GM19452 (cell line): Measurements from ENCODE around the gene ARHGEF26.

Experiments
- ATAC-seq: cut with Tn5 transposase; IDR thresholded peaks from one replicate; pipeline ENCODE4 v1.9.1; 2021; ENCODE audit not compliant: unreplicated experiment

ARHGEF26 gene

GRCh38 chr3:154195620-154196356 is 74.6 kb downstream of the ARHGEF26 start:
- ATAC-seq, result no peak

GRCh38 chr3:154197751-154198150 is 76.6 kb downstream of the ARHGEF26 start:
- no peak for ATAC-seq

DNA sequence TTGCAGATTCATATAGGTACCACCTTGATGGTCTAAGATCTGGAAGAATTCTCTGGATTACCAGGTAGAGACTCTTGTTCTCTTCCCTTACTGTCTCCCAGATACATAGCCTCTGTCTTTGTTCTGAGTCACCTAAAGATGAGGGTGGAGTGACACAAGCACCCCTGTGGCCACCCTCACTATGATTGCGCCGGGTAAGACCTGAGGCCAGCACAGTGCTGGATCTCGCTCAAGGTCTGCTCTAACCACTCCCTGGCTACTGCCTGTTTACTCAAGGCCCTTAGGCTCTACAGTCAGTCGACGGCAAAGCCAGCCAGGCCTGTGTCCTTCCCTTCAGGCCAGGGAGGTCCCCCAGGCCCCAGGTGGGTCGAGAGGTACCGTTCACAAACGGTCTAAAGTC is 88.3 kb downstream of the ARHGEF26 start:
- ATAC-seq, result no peak

DNA sequence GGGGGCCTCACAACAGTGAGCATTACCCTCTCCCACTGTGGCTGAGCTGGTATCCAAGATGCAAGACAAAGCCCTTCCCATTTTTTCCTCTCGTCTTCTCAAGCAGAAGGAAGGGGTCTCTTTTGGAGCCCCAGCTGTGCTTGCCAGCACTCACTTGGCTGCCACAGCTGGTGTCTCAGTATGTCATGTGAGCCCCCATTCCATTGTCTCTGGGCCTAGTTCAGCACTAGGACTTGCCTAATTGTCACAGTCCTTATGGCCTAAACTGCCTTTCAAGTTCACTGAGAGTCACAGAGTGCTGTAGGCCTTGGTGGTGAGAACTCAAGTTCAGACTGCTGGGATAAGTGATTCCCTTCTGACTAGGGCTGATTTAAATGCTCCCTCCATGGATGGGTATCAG is 89.8 kb downstream of the ARHGEF26 start:
- ATAC-seq, result no peak

- no peak for ATAC-seq
These were observed 93.1 kb downstream of the ARHGEF26 start for GRCh38 chr3:154214306-154214705.

DNA sequence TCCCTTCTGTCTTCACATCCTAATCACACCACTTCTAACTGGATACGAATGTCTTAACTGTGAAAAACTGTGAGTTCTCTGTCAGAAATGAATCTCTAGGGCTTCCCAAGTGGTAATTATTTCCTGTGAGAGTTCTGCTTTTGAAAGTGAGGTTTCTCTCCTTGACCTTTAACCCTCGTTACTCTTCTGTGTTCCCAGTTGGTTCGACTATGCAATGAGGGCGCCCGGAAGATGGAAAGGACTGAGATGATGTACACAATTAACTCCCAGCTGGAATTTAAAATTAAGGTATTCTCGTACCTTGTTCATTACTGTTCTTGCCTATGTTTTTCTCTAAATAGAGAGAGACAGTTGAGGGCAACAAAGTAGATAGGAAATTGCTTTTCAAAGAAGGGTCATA is 96.5 kb downstream of the ARHGEF26 start:
- no peak for ATAC-seq

GRCh38 chr3:154218728-154219127 is 97.5 kb downstream of the ARHGEF26 start:
- no peak for ATAC-seq

DNA sequence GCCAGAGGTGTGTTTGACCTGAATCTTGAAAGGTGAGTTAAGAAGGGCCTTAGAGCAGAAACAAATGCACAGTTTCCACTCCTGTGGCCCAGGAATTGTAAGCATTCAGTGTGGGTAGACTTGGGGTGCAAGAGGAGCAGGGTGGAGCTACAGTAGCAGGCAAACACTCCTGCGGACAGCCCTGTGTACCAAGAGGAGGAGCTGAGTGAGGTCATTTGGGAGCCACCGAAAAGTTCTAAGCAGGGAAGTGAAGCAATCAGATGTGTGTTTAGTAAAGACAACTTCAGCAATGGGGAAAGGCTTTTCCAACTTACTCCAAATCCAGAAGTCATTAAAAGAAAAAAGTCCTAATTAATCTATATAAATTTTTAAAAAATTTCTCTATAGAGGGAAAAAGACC is 99.3 kb downstream of the ARHGEF26 start:
- ATAC-seq, result no peak

- ATAC-seq, result no peak
These were observed 102.3 kb downstream of the ARHGEF26 start for GRCh38 chr3:154223519-154223918.

GRCh38 chr3:154224366-154224765 is 103.2 kb downstream of the ARHGEF26 start:
- no peak for ATAC-seq

DNA sequence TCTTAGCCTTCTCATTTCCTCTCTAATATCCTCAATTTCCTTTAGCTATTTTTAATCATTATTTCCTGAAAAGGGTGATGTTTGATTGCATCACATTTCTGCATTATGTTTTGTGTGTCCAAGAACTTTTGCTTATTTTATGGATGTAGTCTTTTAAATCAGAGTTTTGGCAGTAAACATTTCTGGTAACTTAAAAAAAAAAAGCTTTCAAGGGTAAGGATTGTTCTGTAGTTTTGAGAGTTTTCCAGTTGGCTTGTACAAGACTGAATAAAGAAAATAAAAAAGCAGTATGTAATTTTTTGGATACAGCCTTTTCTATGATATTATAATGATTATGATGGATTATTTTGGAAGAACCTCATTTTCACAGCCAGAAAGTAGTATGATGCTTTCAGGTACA is 103.7 kb downstream of the ARHGEF26 start:
- ATAC-seq, result no peak

DNA sequence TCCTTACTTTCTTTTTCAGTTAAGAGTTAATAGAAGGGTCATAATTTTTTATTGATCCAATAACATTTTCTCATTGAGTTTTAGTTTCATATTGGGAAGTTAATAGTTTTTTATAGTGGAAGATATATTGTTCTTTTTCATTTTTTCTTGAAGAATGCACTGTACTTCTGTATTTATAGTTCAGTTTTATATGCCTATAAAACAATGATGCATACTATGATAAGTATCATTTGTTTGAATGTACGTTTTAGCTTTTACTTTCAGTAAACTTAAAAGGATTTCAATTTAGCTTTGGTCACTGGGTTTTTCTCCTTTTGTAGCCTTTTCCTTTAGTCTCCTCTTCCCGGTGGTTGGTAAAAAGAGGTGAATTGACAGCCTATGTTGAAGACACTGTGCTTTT is 104.3 kb downstream of the ARHGEF26 start:
- ATAC-seq, result no peak

- ATAC-seq, result no peak
These were observed 106.3 kb downstream of the ARHGEF26 start for GRCh38 chr3:154227531-154227930.

GRCh38 chr3:154228561-154229216 is 107.5 kb downstream of the ARHGEF26 start:
- ATAC-seq, result no peak

DNA sequence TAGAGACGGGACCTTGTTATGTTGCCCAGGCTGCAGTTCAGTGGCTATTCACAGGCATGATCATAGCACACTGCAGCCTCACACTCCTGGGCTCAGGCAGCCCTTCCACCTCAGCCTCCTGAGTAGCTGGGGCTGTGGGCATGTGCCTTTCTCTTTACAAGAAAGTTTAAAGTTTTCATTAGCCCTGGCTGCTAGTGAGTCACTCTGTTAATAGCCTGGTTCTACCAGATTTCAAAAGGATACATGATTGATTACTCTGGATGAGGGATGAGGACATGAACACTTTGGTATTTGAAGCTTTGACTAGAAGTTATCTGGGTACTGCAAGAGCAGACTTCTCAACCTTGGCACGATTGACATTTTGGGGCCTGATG is 108.0 kb downstream of the ARHGEF26 start:
- ATAC-seq, result no peak

DNA sequence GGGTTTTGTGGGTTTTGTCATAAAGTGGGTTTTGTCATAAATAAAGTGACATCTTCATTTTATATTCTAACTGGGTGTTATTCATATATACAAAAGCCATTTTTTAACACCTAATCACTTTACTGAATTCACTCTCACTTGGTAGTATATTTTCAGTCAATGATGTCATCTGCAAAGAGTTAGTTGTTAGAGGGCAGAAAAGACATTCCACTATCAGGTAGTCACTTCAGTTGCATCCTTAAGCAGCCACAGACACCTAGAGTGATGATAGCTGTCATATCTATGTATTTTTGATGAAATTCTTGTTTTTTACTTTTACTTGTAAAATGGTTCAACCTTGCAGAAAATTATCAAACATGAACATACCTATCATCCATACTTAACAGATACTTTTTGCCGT is 114.1 kb downstream of the ARHGEF26 start:
- ATAC-seq, result no peak

- ATAC-seq, result no peak
These were observed 115.1 kb downstream of the ARHGEF26 start for GRCh38 chr3:154236331-154236730.

- ATAC-seq, result no peak
These were observed 119.0 kb downstream of the ARHGEF26 start for GRCh38 chr3:154240235-154240634.

GRCh38 chr3:154241496-154241895 is 120.3 kb downstream of the ARHGEF26 start:
- ATAC-seq, result no peak

DNA sequence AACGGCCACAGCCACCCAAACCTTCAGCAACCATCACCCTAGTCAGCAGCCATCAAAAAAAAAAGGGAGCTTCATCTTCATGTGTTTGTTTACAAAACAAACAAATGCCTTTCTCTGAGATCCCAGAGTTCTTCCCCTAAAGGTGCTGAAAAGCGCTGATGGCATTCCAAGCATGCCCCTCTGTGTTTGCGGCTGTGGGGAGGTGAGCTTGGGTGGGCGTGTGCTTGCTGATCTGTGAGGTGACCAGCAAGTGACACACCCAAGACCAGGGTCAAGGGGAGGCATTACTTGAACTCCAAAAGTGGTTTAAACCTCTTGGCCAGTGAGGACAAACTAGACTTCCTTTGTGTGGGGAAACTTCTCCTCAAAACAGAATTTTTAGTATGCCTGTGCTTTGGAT is 121.6 kb downstream of the ARHGEF26 start:
- no peak for ATAC-seq

DNA sequence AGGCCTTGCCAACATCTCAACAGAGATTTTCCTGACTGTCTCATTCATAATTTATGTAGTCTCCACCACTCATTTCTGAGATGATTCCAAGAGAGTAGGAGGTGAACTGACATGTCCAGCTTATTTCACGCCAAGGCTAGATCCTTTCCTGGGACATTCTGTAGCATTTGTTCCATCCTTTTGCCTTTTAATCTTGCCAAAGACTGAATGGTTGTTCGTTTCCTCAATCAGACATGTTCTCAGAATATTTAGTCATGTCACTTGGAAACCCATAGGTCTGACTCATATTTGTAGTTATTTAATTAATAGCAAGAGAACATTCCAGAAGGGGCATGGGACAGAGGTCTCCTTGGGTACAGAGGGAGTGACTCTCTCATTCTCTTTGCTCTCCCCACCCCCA is 122.2 kb downstream of the ARHGEF26 start:
- ATAC-seq, result no peak

DNA sequence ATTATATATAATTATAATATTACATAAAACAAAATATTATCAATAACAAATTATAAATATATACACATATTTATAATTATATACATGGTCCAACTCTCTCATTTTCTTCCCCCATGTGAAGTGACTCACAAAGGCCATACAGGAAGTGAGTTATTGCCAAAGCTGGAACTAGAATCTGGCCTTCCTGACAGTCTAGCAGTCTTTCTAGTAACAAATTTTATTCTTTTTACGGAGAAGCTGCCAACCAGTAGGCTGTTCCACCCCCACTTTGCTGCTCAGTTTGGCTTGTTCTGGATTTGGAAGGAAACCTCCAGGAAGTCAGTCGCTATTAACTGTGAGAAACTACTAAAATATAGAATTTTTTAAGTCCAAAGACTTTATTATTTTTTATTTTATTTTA is 123.5 kb downstream of the ARHGEF26 start:
- no peak for ATAC-seq
